SK-N-SH treated with all-trans-retinoic acid at 6 μM for 48 hours (cell line): ENCODE measurements around the gene PRSS16.

ENCODE experiments used
- ATAC-seq: fragments of 200-7000 bp; cut with Tn5 transposase; 3 replicates; pipeline ENCODE4 v1.9.1; 2020; ENCODE audit warnings: mild to moderate bottlenecking, moderate library complexity
- ARNTL ChIP-seq: fragments of 450-650 bp; formaldehyde crosslinking; IDR thresholded peaks from 2 replicates; pipeline ENCODE4 v1.5.0; 2020; ENCODE audit warnings: low read depth, mild to moderate bottlenecking, moderate library complexity, borderline replicate concordance
- BACH2 ChIP-seq: fragments of 250-450 bp; sonication (Bioruptor Pico); IDR thresholded peaks from 2 replicates; pipeline ENCODE4 v1.9.0; 2021; ENCODE audit warnings: mild to moderate bottlenecking, borderline replicate concordance
- CREB5 ChIP-seq: fragments of 250-450 bp; sonication (Bioruptor Pico); IDR thresholded peaks from 2 replicates; pipeline ENCODE4 v1.5.1; 2020; ENCODE audit warnings: low read depth, mild to moderate bottlenecking, moderate library complexity
- CSDC2 ChIP-seq: fragments of 250-450 bp; sonication (Bioruptor Pico); IDR thresholded peaks from 2 replicates; pipeline ENCODE4 v1.5.0; 2020; ENCODE audit warnings: mild to moderate bottlenecking, moderate library complexity
- CSRNP3 ChIP-seq: fragments of 250-450 bp; sonication (Bioruptor Pico); IDR thresholded peaks from 2 replicates; pipeline ENCODE4 v1.5.1; 2021; ENCODE audit warnings: mild to moderate bottlenecking, moderate library complexity
- ESRRG ChIP-seq: fragments of 250-450 bp; sonication (Bioruptor Pico); IDR thresholded peaks from 2 replicates; pipeline ENCODE4 v1.6.1; 2021; ENCODE audit warnings: mild to moderate bottlenecking
- GLIS3 ChIP-seq: fragments of 250-450 bp; sonication (Bioruptor Pico); IDR thresholded peaks from 2 replicates; pipeline ENCODE4 v1.5.0; 2020; ENCODE audit warnings: mild to moderate bottlenecking, moderate library complexity
- ISL1 ChIP-seq: fragments of 250-450 bp; sonication (Bioruptor Pico); IDR thresholded peaks from 2 replicates; pipeline ENCODE4 v2.1.2; 2022; ENCODE audit warnings: mild to moderate bottlenecking, moderate library complexity
- OSR1 ChIP-seq: fragments of 250-450 bp; sonication (Bioruptor Pico); IDR thresholded peaks from 2 replicates; pipeline ENCODE4 v1.8.0; 2022; ENCODE audit warnings: moderate library complexity, mild to moderate bottlenecking, inconsistent platforms
- PATZ1 ChIP-seq: fragments of 250-450 bp; sonication (Bioruptor Pico); IDR thresholded peaks from 2 replicates; pipeline ENCODE4 v1.8.0; 2020; ENCODE audit warnings: mild to moderate bottlenecking, moderate library complexity, borderline replicate concordance
- POU6F1 ChIP-seq: fragments of 250-450 bp; sonication (Bioruptor Pico); IDR thresholded peaks from 2 replicates; pipeline ENCODE4 v1.8.0; 2021; ENCODE audit warnings: low read depth, mild to moderate bottlenecking, moderate library complexity, borderline replicate concordance
- PPARA ChIP-seq: fragments of 250-450 bp; sonication (Bioruptor Pico); IDR thresholded peaks from 2 replicates; pipeline ENCODE4 v1.5.0; 2020; ENCODE audit warnings: mild to moderate bottlenecking, borderline replicate concordance
- TCF4 ChIP-seq: fragments of 250-450 bp; sonication (Bioruptor Pico); IDR thresholded peaks from 2 replicates; pipeline ENCODE4 v1.8.0; 2021; ENCODE audit warnings: mild to moderate bottlenecking, moderate library complexity, borderline replicate concordance
- TOX ChIP-seq: fragments of 250-450 bp; sonication (Bioruptor Pico); IDR thresholded peaks from 2 replicates; pipeline ENCODE4 v1.8.0; 2021; ENCODE audit warnings: mild to moderate bottlenecking, moderate library complexity, borderline replicate concordance
- ZC3H10 ChIP-seq: fragments of 250-450 bp; sonication (Bioruptor Pico); IDR thresholded peaks from 2 replicates; pipeline ENCODE4 v1.5.1; 2021; ENCODE audit warnings: mild to moderate bottlenecking, moderate library complexity
- ZFP3 ChIP-seq: fragments of 250-450 bp; sonication (Bioruptor Pico); IDR thresholded peaks from 2 replicates; pipeline ENCODE4 v1.5.0; 2020; ENCODE audit warnings: mild to moderate bottlenecking, moderate library complexity
- ZNF70 ChIP-seq: fragments of 450-650 bp; formaldehyde crosslinking; IDR thresholded peaks from 2 replicates; pipeline ENCODE4 v1.5.0; 2020; ENCODE audit warnings: mild to moderate bottlenecking, moderate library complexity

The PRSS16 gene

GRCh38 chr6:27230758-27231111 is 16.8 kb upstream of the PRSS16 start (continued):
- no peak for TF ChIP-seq ESRRG
- TF ChIP-seq PPARA (CRISPR knock-in tag) = no peak
- TF ChIP-seq, all 23 proteins: peak for 0

- TF ChIP-seq ESRRG (no peak), CSRNP3 (no peak), PATZ1 (CRISPR knock-in tag) (no peak), OSR1 (no peak)
- no peak for ATAC-seq
Measured at GRCh38 chr6:27234576-27234975, 12.9 kb upstream of the PRSS16 start.

GRCh38 chr6:27237089-27237803 is 10.3 kb upstream of the PRSS16 start:
- ATAC-seq = peak; percentile 56
- TF ChIP-seq ZFP3 (CRISPR knock-in tag) (no peak), BACH2 (CRISPR knock-in tag) (no peak), POU6F1 (CRISPR knock-in tag) (no peak), TCF4 (CRISPR knock-in tag) (no peak), ARNTL (no peak), TOX (no peak), GLIS3 (CRISPR knock-in tag) (no peak), ISL1 (CRISPR knock-in tag) (no peak), PATZ1 (CRISPR knock-in tag) (no peak)

GRCh38 chr6:27238010-27238983 is 9.2 kb upstream of the PRSS16 start:
- peak; percentile 51 for ATAC-seq

More at GRCh38 chr6:27238010-27238983, 9.2 kb upstream of the PRSS16 start:
- no peak for TF ChIP-seq OSR1
- no peak for TF ChIP-seq CREB5
- TF ChIP-seq ESRRG = no peak
- TF ChIP-seq PPARA (CRISPR knock-in tag) = no peak
- no peak for TF ChIP-seq POU6F1 (CRISPR knock-in tag)
- TF ChIP-seq GLIS3 (CRISPR knock-in tag) = no peak
- no peak for TF ChIP-seq ARNTL
- TF ChIP-seq ZC3H10 (CRISPR knock-in tag) = no peak
- TF ChIP-seq PATZ1 (CRISPR knock-in tag) = no peak
- TF ChIP-seq ZNF70 = no peak
- no peak for TF ChIP-seq CSDC2 (CRISPR knock-in tag)
